SK-N-SH treated with all-trans-retinoic acid at 6 μM for 48 hours (cell line): ENCODE results near the gene TEFM.
A peak's percentile ranks its signal among the peaks of the same experiment; 100 is the strongest.
"Not testable (repeated sequence)": the region's sequence is repeated elsewhere in the genome, so short reads cannot be mapped to it uniquely, and the experiment has no call there.

Source experiments
- ATAC-seq: fragments of 200-7000 bp; cut with Tn5 transposase; 3 replicates; pipeline ENCODE4 v1.9.1; 2020; ENCODE audit warnings: mild to moderate bottlenecking, moderate library complexity
- ARNTL ChIP-seq: fragments of 450-650 bp; formaldehyde crosslinking; IDR thresholded peaks from 2 replicates; pipeline ENCODE4 v1.5.0; 2020; ENCODE audit warnings: low read depth, mild to moderate bottlenecking, moderate library complexity, borderline replicate concordance
- BACH2 ChIP-seq: fragments of 250-450 bp; sonication (Bioruptor Pico); IDR thresholded peaks from 2 replicates; pipeline ENCODE4 v1.9.0; 2021; ENCODE audit warnings: mild to moderate bottlenecking, borderline replicate concordance
- CSDC2 ChIP-seq: fragments of 250-450 bp; sonication (Bioruptor Pico); IDR thresholded peaks from 2 replicates; pipeline ENCODE4 v1.5.0; 2020; ENCODE audit warnings: mild to moderate bottlenecking, moderate library complexity
- ESRRG ChIP-seq: fragments of 250-450 bp; sonication (Bioruptor Pico); IDR thresholded peaks from 2 replicates; pipeline ENCODE4 v1.6.1; 2021; ENCODE audit warnings: mild to moderate bottlenecking
- GLIS3 ChIP-seq: fragments of 250-450 bp; sonication (Bioruptor Pico); IDR thresholded peaks from 2 replicates; pipeline ENCODE4 v1.5.0; 2020; ENCODE audit warnings: mild to moderate bottlenecking, moderate library complexity
- ISL1 ChIP-seq: fragments of 250-450 bp; sonication (Bioruptor Pico); IDR thresholded peaks from 2 replicates; pipeline ENCODE4 v2.1.2; 2022; ENCODE audit warnings: mild to moderate bottlenecking, moderate library complexity
- OSR1 ChIP-seq: fragments of 250-450 bp; sonication (Bioruptor Pico); IDR thresholded peaks from 2 replicates; pipeline ENCODE4 v1.8.0; 2022; ENCODE audit warnings: moderate library complexity, mild to moderate bottlenecking, inconsistent platforms
- PPARA ChIP-seq: fragments of 250-450 bp; sonication (Bioruptor Pico); IDR thresholded peaks from 2 replicates; pipeline ENCODE4 v1.5.0; 2020; ENCODE audit warnings: mild to moderate bottlenecking, borderline replicate concordance
- RARB ChIP-seq: fragments of 250-450 bp; sonication (Bioruptor Pico); IDR thresholded peaks from 2 replicates; pipeline ENCODE4 v1.8.0; 2021; ENCODE audit warnings: mild to moderate bottlenecking, moderate library complexity
- SNAI2 ChIP-seq: fragments of 250-450 bp; sonication (Bioruptor Pico); IDR thresholded peaks from 2 replicates; pipeline ENCODE4 v1.5.0; 2020; ENCODE audit warnings: mild to moderate bottlenecking, moderate library complexity
- TCF4 ChIP-seq: fragments of 250-450 bp; sonication (Bioruptor Pico); IDR thresholded peaks from 2 replicates; pipeline ENCODE4 v1.8.0; 2021; ENCODE audit warnings: mild to moderate bottlenecking, moderate library complexity, borderline replicate concordance
- TOX ChIP-seq: fragments of 250-450 bp; sonication (Bioruptor Pico); IDR thresholded peaks from 2 replicates; pipeline ENCODE4 v1.8.0; 2021; ENCODE audit warnings: mild to moderate bottlenecking, moderate library complexity, borderline replicate concordance
- ZFP3 ChIP-seq: fragments of 250-450 bp; sonication (Bioruptor Pico); IDR thresholded peaks from 2 replicates; pipeline ENCODE4 v1.5.0; 2020; ENCODE audit warnings: mild to moderate bottlenecking, moderate library complexity
- ZFP30 ChIP-seq: fragments of 450-650 bp; formaldehyde crosslinking; IDR thresholded peaks from 2 replicates; pipeline ENCODE4 v1.5.0; 2022; ENCODE audit warnings: mild to moderate bottlenecking, moderate library complexity
- ZNF565 ChIP-seq: fragments of 450-650 bp; formaldehyde crosslinking; conservative IDR thresholded peaks from 2 replicates; pipeline ENCODE4 v1.5.0; 2020; ENCODE audit warnings: low read depth, mild to moderate bottlenecking, moderate library complexity
- ZNF70 ChIP-seq: fragments of 450-650 bp; formaldehyde crosslinking; IDR thresholded peaks from 2 replicates; pipeline ENCODE4 v1.5.0; 2020; ENCODE audit warnings: mild to moderate bottlenecking, moderate library complexity
- ZNF8 ChIP-seq: fragments of 450-650 bp; formaldehyde crosslinking; IDR thresholded peaks from 2 replicates; pipeline ENCODE4 v1.5.0; 2020; ENCODE audit warnings: mild to moderate bottlenecking, moderate library complexity
- TF ChIP-seq, protein P1 (sequence below): fragments of 250-450 bp; sonication (Bioruptor Pico); IDR thresholded peaks from 2 replicates; pipeline ENCODE4 v1.8.0; 2021; ENCODE audit warnings: low read depth, mild to moderate bottlenecking, moderate library complexity, borderline replicate concordance
- TF ChIP-seq, protein P2 (sequence below): fragments of 250-450 bp; sonication (Bioruptor Pico); IDR thresholded peaks from 2 replicates; pipeline ENCODE4 v1.5.1; 2021; ENCODE audit warnings: mild to moderate bottlenecking, moderate library complexity
- TF ChIP-seq, protein P3 (sequence below): fragments of 250-450 bp; sonication (Bioruptor Pico); IDR thresholded peaks from 2 replicates; pipeline ENCODE4 v1.5.1; 2020; ENCODE audit warnings: low read depth, mild to moderate bottlenecking, moderate library complexity
- TF ChIP-seq, protein P4 (sequence below): fragments of 250-450 bp; sonication (Bioruptor Pico); IDR thresholded peaks from 2 replicates; pipeline ENCODE4 v1.8.0; 2020; ENCODE audit warnings: mild to moderate bottlenecking, moderate library complexity, borderline replicate concordance
- TF ChIP-seq, protein P5 (sequence below): fragments of 250-450 bp; sonication (Bioruptor Pico); IDR thresholded peaks from 2 replicates; pipeline ENCODE4 v1.5.0; 2020; ENCODE audit warnings: mild to moderate bottlenecking, moderate library complexity

TEFM gene

DNA sequence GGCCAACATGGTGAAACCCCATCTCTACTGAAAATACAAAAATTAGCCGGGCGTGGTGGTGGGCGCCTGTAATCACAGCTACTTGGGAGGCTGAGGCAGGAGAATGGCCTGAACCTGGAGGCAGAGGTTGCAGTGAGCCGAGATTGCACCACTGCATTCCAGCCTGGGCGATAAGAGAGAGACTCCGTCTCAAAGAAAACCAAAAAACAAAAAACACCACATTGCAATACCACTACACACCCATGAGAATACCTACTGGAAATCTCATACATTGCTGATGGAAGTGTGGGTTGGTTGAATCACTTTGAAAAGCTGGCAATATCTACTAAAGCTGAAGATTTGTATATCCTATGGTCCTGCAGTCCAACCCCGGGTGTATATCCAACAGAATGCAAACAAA, 4.1 kb upstream of the TEFM start:
- not testable (repeated sequence) for ATAC-seq

DNA sequence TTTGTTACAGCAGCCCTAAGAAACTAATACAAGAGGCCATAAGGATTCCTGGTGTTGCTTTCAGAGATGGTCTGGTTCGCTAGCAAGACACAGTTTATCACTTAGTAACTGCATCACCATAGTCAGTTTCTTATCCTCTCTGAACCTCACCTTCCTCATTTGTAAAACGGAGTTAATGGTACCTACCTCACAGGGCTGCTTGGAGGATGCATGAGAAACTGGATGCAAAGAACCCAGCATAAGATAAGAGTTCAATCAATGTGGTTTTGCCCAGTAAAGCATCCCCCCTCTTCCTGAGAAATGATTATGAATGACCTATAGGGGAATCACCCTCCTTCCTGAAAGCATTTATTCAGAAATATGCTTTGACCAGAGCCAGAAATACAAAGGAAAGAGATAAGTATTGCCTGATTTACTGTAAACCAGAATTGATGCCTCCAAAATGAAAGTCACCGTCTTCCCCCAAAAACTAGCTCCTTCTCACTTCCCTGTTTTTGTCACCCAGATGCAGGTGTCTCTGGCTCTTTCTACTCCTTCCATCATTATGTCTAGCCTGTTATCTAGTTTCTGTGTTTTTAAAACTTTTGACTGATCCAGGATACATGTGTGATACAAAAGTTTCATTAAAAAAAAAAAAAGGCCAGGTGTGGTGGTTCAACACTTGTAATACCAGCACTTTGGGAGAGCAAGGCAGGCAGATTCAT, 2.8 kb upstream of the TEFM start:
- no peak for ATAC-seq
- TF ChIP-seq ZNF70 (CRISPR knock-in tag) (no peak), CSDC2 (CRISPR knock-in tag) (no peak), OSR1 (CRISPR knock-in tag) (no peak), ESRRG (CRISPR knock-in tag) (no peak), SNAI2 (CRISPR knock-in tag) (no peak), RARB (CRISPR knock-in tag) (no peak), ISL1 (no peak), TCF4 (CRISPR knock-in tag) (no peak), TOX (CRISPR knock-in tag) (no peak), PPARA (CRISPR knock-in tag) (no peak), ZFP30 (no peak), ZNF8 (CRISPR knock-in tag) (no peak), BACH2 (CRISPR knock-in tag) (no peak)
- TF ChIP-seq, protein P1, sequence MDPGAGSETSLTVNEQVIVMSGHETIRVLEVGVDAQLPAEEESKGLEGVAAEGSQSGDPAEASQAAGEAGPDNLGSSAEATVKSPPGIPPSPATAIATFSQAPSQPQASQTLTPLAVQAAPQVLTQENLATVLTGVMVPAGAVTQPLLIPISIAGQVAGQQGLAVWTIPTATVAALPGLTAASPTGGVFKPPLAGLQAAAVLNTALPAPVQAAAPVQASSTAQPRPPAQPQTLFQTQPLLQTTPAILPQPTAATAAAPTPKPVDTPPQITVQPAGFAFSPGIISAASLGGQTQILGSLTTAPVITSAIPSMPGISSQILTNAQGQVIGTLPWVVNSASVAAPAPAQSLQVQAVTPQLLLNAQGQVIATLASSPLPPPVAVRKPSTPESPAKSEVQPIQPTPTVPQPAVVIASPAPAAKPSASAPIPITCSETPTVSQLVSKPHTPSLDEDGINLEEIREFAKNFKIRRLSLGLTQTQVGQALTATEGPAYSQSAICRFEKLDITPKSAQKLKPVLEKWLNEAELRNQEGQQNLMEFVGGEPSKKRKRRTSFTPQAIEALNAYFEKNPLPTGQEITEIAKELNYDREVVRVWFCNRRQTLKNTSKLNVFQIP (CRISPR knock-in tag) = no peak
- TF ChIP-seq, protein P2, sequence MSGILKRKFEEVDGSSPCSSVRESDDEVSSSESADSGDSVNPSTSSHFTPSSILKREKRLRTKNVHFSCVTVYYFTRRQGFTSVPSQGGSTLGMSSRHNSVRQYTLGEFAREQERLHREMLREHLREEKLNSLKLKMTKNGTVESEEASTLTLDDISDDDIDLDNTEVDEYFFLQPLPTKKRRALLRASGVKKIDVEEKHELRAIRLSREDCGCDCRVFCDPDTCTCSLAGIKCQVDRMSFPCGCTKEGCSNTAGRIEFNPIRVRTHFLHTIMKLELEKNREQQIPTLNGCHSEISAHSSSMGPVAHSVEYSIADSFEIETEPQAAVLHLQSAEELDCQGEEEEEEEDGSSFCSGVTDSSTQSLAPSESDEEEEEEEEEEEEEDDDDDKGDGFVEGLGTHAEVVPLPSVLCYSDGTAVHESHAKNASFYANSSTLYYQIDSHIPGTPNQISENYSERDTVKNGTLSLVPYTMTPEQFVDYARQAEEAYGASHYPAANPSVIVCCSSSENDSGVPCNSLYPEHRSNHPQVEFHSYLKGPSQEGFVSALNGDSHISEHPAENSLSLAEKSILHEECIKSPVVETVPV (CRISPR knock-in tag) = no peak
- TF ChIP-seq, protein P3, sequence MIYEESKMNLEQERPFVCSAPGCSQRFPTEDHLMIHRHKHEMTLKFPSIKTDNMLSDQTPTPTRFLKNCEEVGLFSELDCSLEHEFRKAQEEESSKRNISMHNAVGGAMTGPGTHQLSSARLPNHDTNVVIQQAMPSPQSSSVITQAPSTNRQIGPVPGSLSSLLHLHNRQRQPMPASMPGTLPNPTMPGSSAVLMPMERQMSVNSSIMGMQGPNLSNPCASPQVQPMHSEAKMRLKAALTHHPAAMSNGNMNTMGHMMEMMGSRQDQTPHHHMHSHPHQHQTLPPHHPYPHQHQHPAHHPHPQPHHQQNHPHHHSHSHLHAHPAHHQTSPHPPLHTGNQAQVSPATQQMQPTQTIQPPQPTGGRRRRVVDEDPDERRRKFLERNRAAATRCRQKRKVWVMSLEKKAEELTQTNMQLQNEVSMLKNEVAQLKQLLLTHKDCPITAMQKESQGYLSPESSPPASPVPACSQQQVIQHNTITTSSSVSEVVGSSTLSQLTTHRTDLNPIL (CRISPR knock-in tag) = no peak
- TF ChIP-seq, protein P4, sequence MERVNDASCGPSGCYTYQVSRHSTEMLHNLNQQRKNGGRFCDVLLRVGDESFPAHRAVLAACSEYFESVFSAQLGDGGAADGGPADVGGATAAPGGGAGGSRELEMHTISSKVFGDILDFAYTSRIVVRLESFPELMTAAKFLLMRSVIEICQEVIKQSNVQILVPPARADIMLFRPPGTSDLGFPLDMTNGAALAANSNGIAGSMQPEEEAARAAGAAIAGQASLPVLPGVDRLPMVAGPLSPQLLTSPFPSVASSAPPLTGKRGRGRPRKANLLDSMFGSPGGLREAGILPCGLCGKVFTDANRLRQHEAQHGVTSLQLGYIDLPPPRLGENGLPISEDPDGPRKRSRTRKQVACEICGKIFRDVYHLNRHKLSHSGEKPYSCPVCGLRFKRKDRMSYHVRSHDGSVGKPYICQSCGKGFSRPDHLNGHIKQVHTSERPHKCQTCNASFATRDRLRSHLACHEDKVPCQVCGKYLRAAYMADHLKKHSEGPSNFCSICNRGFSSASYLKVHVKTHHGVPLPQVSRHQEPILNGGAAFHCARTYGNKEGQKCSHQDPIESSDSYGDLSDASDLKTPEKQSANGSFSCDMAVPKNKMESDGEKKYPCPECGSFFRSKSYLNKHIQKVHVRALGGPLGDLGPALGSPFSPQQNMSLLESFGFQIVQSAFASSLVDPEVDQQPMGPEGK (CRISPR knock-in tag) = no peak

DNA sequence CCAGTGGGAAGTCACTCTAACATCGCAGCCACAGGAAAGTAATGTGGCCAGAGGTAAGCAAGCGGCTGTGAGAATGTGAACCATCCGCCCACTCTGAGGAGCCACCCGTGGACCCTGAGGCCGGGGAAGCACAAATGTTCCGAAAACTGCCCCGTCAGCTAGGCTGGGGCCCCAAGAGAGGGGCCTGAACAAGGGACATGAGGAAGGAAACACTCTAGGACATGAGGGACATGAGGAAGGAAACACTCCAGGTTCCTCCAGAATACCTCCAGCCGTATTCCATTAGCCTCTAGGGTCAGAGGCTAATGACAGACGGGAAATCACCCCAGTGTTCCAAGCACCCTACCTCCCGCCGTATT, 317 bp downstream of the TEFM start:
- ATAC-seq = peak; percentile 67
- TF ChIP-seq PPARA (CRISPR knock-in tag) (no peak), ARNTL (no peak), CSDC2 (CRISPR knock-in tag) (no peak), ZFP3 (no peak), TOX (CRISPR knock-in tag) (no peak), ZNF565 (CRISPR knock-in tag) (no peak), ISL1 (no peak), ZNF8 (CRISPR knock-in tag) (no peak), BACH2 (CRISPR knock-in tag) (no peak), OSR1 (CRISPR knock-in tag) (no peak), GLIS3 (CRISPR knock-in tag) (no peak)
- TF ChIP-seq, protein P5, sequence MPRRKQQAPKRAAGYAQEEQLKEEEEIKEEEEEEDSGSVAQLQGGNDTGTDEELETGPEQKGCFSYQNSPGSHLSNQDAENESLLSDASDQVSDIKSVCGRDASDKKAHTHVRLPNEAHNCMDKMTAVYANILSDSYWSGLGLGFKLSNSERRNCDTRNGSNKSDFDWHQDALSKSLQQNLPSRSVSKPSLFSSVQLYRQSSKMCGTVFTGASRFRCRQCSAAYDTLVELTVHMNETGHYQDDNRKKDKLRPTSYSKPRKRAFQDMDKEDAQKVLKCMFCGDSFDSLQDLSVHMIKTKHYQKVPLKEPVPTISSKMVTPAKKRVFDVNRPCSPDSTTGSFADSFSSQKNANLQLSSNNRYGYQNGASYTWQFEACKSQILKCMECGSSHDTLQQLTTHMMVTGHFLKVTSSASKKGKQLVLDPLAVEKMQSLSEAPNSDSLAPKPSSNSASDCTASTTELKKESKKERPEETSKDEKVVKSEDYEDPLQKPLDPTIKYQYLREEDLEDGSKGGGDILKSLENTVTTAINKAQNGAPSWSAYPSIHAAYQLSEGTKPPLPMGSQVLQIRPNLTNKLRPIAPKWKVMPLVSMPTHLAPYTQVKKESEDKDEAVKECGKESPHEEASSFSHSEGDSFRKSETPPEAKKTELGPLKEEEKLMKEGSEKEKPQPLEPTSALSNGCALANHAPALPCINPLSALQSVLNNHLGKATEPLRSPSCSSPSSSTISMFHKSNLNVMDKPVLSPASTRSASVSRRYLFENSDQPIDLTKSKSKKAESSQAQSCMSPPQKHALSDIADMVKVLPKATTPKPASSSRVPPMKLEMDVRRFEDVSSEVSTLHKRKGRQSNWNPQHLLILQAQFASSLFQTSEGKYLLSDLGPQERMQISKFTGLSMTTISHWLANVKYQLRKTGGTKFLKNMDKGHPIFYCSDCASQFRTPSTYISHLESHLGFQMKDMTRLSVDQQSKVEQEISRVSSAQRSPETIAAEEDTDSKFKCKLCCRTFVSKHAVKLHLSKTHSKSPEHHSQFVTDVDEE (CRISPR knock-in tag) = no peak
- TF ChIP-seq, protein P2 (CRISPR knock-in tag) = no peak
- TF ChIP-seq, protein P3 (CRISPR knock-in tag) = no peak
- TF ChIP-seq, protein P1 (CRISPR knock-in tag) = no peak
